ENCODE data around the gene FIGNL2. TPM values are rescaled to one million over a fixed set of nuclear protein-coding genes. Genes with fewer than 3 reads are reported as not detected.
"Not testable (repeated sequence)": the region's sequence is repeated elsewhere in the genome, so short reads cannot be mapped to it uniquely, and the experiment has no call there.

Gene FIGNL2
- polyA plus RNA-seq, 5 donors = 1.2 to 2.6 (median 1.8) TPM

- DNase-seq = no peak
These were observed 30.4 kb downstream of the FIGNL2 start for GRCh38 chr12:51818086-51818485.

GRCh38 chr12:51817027-51817953 is 31.2 kb downstream of the FIGNL2 start:
- no peak for DNase-seq

GRCh38 chr12:51815571-51815970 is 32.9 kb downstream of the FIGNL2 start:
- no peak for DNase-seq

- DNase-seq = peak; percentile 60 to 64
These were observed 34.0 kb downstream of the FIGNL2 start for GRCh38 chr12:51814311-51815088.

GRCh38 chr12:51813931-51814310 is 34.6 kb downstream of the FIGNL2 start:
- DNase-seq = no peak

GRCh38 chr12:51812871-51813270 is 35.6 kb downstream of the FIGNL2 start:
- DNase-seq = no peak

GRCh38 chr12:51811203-51812202 is 37.0 kb downstream of the FIGNL2 start:
- no peak for DNase-seq

GRCh38 chr12:51809193-51809592 is 39.3 kb downstream of the FIGNL2 start:
- DNase-seq = no peak

GRCh38 chr12:51806896-51807295 is 41.6 kb downstream of the FIGNL2 start:
- no peak for DNase-seq

- no peak for DNase-seq
These were observed 47.5 kb downstream of the FIGNL2 start for GRCh38 chr12:51801027-51801426.

GRCh38 chr12:51798501-51798900 is 50.0 kb downstream of the FIGNL2 start:
- no peak for DNase-seq

- not testable (repeated sequence) for DNase-seq
These were observed 50.5 kb downstream of the FIGNL2 start for GRCh38 chr12:51798051-51798450.

- no peak for DNase-seq
These were observed 51.2 kb downstream of the FIGNL2 start for GRCh38 chr12:51797301-51797700.

- no peak for DNase-seq
These were observed 55.3 kb downstream of the FIGNL2 start for GRCh38 chr12:51793201-51793600.

- DNase-seq = no peak
These were observed 56.1 kb downstream of the FIGNL2 start for GRCh38 chr12:51792417-51792816.

GRCh38 chr12:51788876-51789275 is 59.6 kb downstream of the FIGNL2 start:
- DNase-seq = no peak

- DNase-seq = no peak
These were observed 62.6 kb downstream of the FIGNL2 start for GRCh38 chr12:51785906-51786305.

GRCh38 chr12:51784688-51785087 is 63.8 kb downstream of the FIGNL2 start:
- DNase-seq = no peak

- no peak for DNase-seq
These were observed 68.6 kb downstream of the FIGNL2 start for GRCh38 chr12:51779876-51780275.

- DNase-seq = no peak
These were observed 70.5 kb downstream of the FIGNL2 start for GRCh38 chr12:51777973-51778372.

GRCh38 chr12:51777457-51777856 is 71.1 kb downstream of the FIGNL2 start:
- DNase-seq = no peak

- DNase-seq = no peak
These were observed 73.6 kb downstream of the FIGNL2 start for GRCh38 chr12:51774933-51775332.
